HG02610 (cell line): Measurements from ENCODE around the gene TRIM15.

Source experiments
- ATAC-seq: cut with Tn5 transposase; IDR thresholded peaks from one replicate; pipeline ENCODE4 v1.9.1; 2021; ENCODE audit warnings: mild to moderate bottlenecking, moderate library complexity; ENCODE audit not compliant: unreplicated experiment

TRIM15 gene

GRCh38 chr6:30144811-30145210 lies 18.5 kb upstream of the TRIM15 start:
- ATAC-seq = no peak

- no peak for ATAC-seq
These were observed 17.5 kb upstream of the TRIM15 start for GRCh38 chr6:30145818-30146217.

- ATAC-seq = no peak
These were observed 16.2 kb upstream of the TRIM15 start for GRCh38 chr6:30147096-30147495.

GRCh38 chr6:30149234-30149633 lies 14.1 kb upstream of the TRIM15 start:
- no peak for ATAC-seq

DNA sequence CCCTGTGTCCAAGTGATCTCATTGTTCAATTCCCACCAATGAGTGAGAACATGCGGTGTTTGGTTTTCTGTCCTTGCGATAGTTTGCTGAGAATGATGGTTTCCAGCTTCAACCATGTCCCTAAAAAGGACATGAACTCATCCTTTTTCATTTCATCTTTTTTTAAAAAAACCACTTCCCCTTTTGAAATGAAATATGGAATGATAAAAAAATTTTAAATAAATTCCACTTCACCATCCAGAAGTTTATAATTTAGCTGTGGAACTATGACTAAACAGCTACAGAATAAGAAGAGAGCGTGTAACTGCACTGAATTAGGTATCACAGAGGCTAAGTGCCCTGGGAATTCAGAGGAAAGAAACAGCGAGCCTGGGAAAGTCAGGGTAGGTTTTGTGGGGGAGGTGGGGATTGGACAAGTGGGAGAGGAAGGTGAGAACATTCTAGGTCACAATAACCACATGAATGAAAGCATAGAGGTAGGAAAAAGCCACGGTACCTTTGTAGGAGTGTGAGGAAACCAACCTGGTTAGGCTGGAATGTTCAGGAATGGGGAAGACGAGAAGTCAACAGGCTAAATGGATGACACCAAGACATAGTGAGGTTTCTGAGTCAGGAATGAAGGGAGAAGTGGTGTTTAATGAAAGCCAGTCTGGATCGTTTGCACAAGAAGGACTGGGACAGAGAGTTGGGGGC lies 13.3 kb upstream of the TRIM15 start:
- ATAC-seq = no peak

DNA sequence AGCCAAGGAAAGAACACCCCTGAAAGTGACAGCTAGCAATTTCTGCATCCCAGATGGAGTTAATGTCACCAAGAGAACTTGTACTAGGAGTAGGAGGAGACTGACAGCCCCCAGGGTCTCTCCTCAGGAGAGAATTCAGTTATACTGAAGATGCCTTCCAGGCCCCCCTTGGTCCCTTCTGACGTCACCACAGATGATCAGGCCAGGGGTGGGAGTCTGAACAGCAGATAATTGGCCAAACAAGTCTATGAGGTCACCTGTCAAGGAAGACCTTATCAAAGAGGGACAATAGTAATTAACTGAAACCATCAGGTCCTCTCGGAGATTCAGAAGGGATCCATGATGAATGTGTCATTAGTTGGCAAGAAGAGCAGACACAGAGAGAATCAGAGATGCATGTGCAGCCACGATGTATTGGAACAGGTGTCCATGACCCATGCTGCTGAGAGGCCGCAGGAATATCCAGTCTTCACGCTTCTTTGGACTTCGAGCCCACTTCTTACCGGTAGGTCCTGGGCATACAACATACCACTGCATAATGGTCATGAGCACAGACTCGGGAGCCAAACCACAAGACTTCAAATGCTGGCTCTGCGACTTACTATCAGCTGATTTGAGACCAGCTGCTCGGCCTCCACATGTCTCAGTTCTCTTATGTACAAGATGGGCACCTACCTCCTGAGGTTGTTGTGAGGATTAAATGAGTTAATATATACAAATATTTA lies 12.5 kb upstream of the TRIM15 start:
- no peak for ATAC-seq

DNA sequence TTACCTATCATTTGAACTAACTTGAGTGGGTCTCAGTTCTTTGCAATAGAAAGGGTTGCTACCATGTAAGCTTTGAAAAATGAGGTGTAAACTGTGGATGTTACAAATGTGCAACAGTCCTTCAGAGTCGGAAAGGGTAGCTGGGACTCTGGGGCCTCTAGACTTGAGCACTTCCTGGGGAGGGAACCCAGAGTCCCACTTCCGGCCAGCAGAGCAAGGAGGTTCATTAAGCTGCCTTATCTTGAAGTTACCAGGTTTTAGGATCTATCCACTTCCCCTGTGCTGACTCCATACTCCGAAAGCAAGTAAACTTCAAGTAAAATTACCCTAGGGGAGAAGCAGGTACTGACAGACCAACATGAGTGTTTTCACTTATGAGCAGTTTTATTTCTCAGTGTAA lies 11.8 kb upstream of the TRIM15 start:
- no peak for ATAC-seq

DNA sequence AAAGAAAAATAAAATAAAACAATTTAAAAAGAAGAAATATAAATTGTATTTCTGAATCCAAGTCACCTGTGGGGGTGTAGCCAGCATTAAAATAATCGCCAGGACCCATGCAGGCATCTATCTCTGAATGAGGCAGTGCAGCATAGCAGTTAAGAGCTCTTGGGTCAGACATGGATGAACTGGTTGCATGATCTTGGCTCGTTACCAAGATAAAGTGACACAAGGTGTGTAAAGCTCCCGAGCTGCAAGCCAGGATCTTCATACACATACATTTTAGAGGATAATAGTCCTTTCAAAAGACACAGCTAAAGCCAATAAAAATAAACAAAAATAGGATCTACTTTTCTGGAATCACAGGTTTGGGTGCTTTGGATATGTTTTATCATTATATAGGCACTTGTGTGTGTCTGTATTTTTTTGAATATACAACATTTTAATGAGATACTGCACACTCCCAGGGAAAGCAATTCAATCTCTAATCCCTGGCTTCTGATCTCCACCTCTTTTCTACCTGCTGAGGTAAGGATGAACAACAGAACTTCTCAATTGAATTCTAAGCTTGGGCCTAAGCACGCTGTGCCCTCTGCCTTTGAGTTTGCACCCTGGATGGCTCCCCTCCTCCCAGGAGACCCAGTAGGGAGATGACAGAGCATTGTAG lies 11.2 kb upstream of the TRIM15 start:
- ATAC-seq = no peak

DNA sequence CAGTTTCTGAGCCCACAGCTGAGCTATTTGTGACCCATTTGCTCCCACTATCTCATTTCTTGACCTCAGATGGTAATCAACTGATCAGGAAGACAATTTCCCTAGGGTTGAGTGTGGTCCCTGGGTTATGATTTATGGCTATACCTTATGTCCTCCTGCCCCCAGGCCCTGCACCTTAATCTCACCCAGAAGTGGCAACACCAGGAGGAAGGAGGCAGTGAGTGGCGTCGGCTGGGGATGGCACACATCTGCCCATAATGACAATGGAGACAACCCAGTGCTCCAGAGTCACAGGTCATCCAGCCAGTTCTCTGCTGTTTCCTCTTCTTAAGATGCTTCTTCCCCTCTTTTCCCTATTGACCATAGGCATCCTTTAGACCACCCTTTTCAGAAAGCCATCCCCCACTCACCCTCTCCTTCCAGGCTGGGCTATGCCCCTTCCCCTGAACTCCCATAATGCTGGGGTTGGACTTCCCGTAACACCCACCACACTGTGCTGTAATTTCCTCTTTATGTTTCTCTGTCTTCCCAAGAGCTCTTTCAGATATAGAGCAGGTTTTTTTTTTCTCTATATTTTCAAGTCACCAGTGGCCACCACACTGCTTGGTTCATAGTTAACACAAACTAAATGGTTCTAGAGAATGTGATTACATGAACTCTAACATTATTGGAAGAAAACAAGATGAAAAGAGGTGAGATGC lies 10.3 kb upstream of the TRIM15 start:
- no peak for ATAC-seq

DNA sequence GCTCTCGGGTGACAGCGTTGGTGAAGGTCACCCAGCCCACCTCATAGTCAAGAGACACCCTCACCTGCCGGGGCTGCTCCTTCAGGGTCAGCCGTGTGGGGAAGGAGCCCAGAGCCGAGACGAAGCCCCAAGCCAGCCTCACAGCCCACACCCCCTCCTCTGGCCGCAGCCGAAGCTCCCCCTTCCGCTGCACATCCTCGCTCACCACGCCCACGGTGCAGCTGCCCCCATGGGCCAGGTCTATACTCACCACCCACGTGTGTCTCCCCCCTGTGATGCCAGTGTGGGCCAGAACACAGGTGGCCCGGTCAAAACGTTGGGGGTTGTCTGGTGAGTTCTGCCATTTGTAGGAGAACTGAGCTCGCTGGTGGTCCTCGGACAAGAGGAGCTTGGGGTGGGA lies 9.3 kb upstream of the TRIM15 start:
- ATAC-seq = no peak

DNA sequence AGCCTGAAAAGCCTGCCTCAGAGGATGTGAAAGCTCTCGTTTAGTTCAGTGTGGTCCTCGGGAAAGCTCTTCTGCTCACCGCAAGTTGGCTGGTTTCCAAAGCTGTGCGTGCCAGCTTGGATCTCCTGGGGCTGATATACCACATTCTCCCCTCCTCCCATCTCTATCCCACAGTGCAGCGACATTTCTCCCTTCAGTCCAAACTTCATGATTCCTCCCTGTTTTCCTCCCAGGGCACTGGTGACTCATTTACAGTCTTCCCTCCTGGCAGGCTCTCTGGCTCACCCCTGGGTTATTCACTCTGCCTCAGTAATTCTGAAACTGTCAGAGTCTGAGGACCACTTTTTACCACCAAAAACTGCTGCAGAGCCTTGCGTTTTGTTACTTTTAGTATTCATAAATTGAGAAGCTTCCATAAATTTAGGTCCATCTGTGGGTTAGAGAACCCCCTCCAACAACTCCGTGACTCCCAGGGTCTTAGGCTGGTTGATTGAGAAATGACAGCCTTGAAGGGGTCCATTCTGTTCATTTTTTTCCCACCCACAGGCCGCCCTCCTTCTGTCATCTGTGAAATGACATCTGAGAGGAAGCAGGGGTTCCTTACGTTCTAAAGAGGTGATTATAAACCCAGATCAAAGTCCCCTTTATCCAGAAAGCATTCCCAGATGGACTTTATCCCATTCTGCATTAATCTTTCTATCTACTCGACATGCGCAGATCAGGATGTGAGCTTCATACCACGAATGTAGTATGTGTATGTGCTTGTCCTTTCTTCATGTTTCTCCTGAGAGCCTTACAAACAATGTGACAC lies 8.4 kb upstream of the TRIM15 start:
- ATAC-seq = no peak

DNA sequence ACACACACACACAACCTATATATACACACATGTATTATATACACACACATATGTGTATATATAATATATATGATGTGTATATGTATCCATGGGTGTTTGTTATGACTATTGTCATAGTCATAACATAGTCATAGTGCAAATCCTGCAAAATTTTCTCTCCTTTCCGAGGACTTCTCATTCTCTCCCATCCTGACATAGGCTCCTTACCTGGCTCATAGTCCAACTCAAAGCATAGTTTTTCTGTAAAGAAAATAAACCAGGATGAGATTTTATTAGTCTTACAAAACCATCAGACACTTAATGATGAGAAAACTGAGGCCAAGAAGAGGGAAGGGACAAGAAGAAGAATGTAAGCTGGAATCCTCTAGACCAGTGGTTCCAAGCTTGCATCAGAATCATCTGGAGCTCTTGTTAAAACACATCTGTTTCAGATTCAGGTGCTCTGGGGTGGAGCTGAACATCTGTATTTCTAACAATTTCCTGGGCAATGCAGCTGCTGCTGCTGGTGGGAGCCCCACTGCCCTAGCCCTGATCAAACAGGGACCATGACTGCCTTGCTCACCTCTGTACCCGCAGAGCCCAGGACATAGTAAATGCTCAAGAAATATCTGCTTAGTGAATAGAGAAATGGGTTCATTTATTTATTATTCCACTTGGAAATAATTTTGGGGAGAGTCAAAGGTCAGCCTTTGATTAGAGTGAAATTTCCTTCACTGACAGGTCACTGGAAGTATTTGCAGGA lies 7.7 kb upstream of the TRIM15 start:
- no peak for ATAC-seq

- no peak for ATAC-seq
These were observed 7.1 kb upstream of the TRIM15 start for GRCh38 chr6:30156262-30156599.

DNA sequence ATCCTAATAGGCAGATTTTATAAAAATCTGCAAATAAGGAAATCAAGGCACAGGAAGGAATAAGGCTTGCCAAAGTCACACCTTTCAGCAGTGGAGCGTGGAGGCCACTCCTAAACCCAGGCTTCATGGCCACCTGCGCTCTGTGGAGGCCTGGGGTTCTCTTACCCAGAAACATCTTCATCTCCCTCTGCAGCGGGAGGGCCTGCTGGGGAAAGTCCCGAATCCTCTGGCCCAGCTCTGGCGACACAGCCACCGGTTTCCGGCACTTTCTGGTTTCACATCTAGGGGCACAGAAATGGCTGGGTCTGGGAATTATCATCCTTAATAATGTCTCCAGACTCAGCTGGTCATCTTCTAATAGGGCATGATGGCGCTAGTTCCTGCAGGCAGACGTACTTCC lies 6.6 kb upstream of the TRIM15 start:
- ATAC-seq = no peak

DNA sequence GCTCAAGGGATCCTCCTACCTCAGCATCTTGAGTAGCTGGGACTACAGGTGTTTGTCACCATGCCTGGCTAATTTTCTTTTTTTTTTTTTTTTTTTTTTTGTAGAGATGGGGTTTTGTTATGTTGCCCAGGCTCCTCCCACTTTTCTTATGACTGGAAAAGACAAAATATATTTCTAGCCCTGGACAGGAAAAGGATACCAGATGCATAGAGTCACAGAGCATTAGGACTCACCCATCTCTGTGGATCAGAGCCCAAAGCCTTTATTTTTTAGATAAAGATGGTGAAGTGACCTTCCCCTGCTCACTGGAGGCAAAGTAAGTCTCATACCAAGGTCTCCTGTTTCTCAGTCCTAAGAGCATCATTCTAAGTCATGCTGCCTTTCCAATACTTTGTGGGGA lies 5.8 kb upstream of the TRIM15 start:
- no peak for ATAC-seq

- no peak for ATAC-seq
These were observed 5.3 kb upstream of the TRIM15 start for GRCh38 chr6:30157999-30158398.

DNA sequence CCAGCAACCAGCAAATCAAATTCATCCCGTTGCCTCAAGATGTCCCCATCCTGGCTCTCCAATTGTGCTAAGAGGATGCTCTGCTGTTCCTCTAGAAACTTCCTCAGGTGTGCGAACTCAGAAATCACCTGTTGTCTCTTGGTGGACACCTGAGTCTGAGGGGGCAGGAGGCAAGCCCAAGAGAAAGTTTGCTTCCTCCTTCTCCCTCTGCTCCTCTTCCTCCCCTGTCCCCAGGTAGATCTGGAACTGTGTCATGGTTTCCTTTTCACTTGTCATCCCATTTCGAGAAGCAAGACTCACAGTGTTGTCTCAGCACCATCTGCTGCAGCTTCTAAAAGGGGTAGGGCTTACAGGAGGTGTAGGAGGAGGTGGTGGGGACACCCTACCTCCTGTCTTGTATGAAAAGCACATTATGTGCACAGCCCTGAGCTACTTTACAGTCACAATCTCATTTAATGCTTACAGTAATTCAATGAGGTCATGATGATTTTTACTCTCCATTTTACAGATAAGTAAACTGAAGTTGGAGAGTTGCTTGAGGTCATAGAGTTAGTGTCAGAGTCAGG lies 4.8 kb upstream of the TRIM15 start:
- no peak for ATAC-seq

- ATAC-seq = no peak
These were observed 3.1 kb upstream of the TRIM15 start for GRCh38 chr6:30160008-30160784.
